GM04504 (cell line): Measurements from ENCODE around the gene OR2V2.

Experiments
- DNase-seq: peaks from one replicate; pipeline ENCODE4 v3.0.0-alpha.2; 2012; ENCODE audit warnings: low read depth

Gene OR2V2

DNA sequence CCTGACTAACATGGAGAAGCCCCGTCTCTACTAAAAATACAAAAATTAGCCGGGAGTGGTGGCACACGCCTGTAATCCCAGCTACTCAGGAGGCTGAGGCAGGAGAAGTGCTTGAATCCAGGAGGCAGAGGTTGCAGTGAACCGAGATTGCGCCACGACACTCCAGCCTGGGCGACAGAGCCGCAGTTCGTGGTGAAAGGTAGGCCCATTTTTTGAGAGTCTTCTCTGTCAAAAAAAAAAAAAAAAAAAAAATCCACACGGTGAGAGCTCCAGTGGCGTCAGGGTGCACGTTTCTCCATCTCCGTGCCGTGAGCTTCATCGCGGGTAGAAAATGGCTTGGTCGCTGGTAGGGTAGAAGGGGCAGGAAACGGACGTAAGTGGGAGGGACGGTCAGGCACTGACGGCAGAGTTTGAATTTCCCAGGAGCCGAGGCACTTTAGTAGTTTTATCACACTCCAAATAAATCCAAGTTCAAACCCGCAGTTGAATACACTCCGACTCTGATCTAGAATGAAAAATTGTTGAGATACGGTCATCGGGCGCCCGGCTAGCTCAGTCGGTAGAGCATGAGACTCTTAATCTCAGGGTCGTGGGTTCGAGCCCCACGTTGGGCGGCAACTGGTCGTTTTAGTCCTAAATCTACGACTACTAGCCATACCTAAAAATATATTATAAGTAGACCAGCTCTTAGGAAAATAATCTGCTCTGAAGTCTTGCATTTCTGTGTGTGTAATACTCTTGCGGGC, 60.0 kb downstream of the OR2V2 start:
- peak; percentile 78 for DNase-seq

DNA sequence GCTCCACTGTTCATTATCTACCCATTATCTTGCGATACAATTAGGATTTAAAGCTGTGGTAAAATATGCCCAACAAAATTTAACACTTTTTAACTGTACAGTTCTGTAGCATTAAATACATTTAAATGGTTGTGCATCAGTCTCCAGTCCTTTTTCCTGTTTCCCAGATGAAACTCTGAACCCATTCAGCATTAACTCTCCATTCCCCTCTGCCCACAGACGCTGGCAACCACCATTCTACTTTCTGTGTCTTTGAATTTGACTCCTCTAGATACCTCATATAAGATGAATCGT, 60.5 kb downstream of the OR2V2 start:
- DNase-seq, result no peak
